ENCODE measurements around the gene CSRP3.

DNA sequence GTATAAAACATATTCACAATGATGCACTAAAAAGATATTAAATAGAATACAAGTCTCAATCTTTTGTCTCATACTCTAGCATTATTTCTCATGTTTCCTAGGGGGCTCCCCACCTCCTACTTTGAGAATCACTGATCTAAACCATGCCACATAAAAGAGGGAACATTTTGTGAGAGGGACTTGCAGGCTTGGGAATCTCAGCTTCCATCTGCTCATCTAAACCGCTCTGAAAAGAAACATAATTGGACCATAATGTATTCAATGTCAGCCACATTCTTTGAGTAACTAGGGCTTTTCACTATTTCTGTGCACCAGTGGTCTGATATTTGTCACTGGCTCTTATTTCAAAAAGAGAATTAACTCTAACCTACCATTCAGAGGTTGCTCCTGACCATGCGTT, 6.4 kb upstream of the CSRP3 start:
- TF ChIP-seq, protein P1, sequence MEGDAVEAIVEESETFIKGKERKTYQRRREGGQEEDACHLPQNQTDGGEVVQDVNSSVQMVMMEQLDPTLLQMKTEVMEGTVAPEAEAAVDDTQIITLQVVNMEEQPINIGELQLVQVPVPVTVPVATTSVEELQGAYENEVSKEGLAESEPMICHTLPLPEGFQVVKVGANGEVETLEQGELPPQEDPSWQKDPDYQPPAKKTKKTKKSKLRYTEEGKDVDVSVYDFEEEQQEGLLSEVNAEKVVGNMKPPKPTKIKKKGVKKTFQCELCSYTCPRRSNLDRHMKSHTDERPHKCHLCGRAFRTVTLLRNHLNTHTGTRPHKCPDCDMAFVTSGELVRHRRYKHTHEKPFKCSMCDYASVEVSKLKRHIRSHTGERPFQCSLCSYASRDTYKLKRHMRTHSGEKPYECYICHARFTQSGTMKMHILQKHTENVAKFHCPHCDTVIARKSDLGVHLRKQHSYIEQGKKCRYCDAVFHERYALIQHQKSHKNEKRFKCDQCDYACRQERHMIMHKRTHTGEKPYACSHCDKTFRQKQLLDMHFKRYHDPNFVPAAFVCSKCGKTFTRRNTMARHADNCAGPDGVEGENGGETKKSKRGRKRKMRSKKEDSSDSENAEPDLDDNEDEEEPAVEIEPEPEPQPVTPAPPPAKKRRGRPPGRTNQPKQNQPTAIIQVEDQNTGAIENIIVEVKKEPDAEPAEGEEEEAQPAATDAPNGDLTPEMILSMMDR (IDR thresholded peaks at IDR 0.05; ENCODE audit: low read depth, low read length), result no peak
- no peak for TF ChIP-seq POLR2A (IDR thresholded peaks at IDR 0.05; ENCODE audit: extremely low read depth, insufficient read length)
